SHP77 treated with DMSO at 0.1 percent for 48 hours (cell line): ENCODE data around the gene L3MBTL1.

Experiments
- DNase-seq: peaks from one replicate; lab custom pipeline; 2025; lab: John Stamatoyannopoulos, UW

The L3MBTL1 gene

DNA sequence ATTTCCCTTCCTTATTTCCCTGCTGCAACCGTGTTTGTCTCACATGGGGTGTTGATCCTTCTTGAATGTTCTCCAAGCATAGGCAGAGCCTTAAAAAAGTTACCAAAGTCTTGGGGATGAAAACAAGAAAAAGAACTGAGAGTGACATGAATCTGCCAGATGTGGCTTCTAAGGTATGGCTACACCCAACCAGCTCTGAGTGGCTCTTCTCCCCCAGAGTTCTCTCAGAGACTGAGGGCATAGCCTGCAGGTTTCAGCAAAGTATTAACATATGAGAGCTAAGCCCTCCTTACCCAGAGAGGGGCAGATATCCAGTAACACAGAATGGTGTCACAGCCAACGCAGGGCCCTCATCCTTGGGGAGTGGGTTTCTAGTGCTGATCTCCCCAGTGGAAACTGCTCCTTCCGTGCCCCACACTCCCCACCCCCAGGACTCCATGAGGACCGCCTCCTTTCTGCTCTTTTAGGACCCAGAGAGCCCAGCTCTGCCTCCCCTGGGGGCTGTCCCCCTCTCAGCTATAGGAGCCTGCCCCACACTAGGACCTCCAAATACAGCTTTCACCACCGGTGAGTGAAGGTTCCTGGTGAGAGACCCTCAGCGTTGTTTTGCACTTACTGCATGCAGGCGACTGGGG, 28.0 kb downstream of the L3MBTL1 start:
- DNase-seq, result no peak

DNA sequence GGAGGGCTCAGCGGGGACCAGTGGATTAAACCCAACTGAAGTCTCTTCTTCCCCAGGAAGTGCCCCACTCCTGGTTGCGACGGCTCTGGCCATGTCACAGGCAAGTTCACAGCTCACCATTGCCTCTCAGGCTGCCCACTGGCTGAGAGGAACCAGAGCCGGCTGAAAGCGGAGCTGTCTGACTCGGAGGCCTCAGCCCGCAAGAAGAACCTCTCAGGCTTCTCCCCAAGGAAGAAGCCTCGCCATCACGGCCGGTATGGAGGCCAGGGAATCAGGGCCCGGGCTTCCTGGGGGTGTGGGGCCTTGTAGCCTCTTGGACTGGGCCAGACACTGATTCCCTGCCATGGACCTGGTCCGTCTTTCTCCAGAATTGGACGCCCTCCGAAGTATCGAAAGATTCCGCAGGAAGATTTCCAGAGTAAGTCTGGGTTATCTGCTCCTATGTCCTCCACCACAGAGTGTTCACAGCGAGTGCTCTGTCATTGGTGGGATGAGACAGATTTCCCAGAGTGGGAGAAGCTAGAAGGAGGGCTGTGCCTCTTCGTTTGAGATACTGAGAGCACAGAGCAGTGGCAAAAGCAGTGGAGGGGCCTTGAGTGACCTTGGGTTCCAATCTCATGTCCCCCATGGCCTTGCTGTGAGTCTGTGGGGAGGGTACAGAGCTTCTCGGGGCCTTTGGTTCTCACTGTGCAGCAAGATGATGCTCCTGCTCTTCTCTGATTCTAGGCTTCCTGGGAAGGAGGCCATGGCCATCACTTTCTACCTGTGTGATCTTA, 28.7 kb downstream of the L3MBTL1 start:
- DNase-seq, result no peak

DNA sequence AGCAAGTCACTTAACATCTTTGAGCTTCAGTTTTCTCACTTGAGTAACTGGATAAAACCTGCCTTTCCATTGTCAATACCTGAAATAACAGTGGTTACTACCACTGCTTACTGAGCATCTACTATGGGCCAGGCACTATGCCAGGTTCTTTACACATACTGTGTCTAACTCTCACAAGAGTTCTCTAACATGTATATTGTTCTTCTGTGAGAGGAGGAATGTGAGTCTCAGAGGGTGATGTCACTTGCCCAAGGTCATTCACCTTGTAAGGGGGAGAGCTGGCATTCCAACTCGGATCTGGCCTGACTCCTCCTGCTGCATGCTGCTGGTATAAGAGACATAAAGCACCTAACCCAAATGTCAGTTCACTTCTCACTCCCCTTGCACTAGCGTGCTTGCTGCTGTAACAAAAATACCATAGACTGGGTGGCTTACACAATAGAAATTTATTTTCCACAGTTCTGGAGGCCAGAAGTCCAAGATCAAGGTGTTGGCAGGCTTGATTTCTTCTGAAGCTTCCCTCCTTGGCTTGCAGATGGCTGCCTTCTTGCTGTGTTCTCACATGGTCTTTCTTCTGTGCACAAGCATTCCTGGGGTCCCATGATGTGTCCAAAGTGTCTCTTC, 29.4 kb downstream of the L3MBTL1 start:
- no peak for DNase-seq

DNA sequence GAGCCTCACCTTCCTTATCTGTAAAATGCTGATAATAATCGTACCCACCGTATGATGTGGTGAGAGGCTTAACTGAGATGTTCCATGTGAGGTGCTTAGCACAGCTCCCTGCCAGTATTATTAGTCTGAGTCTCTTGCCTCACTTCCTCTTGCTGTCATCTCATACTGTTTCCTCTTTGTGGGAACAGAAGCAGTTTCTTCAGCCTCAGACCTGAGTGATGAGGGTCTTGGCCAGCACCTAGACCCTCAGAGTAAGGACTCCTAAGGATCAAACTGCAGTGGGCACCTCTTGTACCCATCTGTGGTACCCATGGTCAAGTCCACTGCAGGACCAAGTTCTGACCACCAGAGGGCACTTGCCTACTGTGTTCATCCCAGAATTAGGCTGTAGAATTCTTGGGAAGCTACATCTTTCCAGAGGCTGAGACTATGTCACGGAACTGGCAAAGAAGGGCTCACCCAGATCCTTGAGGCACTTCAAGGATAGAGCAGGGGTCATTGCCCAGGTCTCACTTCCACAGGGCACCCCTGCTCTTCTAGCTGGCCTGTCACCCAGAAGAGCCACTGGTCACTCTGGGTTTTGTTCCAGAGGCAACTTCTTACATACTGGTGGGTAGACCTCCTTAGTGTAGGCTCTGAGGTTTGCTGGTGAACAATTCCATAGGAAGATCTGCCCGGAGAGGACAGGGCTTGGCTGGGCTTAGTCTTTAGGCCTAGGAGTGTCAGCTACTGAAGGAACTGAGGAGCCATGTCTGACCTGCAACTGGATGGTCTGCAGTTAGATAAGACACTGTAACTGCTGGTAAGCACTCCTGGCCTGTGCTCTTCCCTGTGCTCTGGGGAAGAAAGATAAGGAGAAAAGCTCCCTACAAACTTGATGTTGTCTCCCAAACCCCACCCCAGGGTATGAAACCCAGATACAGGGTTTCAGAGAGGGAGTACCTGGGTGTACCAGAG, 30.7 kb downstream of the L3MBTL1 start:
- peak; percentile 18 for DNase-seq

DNA sequence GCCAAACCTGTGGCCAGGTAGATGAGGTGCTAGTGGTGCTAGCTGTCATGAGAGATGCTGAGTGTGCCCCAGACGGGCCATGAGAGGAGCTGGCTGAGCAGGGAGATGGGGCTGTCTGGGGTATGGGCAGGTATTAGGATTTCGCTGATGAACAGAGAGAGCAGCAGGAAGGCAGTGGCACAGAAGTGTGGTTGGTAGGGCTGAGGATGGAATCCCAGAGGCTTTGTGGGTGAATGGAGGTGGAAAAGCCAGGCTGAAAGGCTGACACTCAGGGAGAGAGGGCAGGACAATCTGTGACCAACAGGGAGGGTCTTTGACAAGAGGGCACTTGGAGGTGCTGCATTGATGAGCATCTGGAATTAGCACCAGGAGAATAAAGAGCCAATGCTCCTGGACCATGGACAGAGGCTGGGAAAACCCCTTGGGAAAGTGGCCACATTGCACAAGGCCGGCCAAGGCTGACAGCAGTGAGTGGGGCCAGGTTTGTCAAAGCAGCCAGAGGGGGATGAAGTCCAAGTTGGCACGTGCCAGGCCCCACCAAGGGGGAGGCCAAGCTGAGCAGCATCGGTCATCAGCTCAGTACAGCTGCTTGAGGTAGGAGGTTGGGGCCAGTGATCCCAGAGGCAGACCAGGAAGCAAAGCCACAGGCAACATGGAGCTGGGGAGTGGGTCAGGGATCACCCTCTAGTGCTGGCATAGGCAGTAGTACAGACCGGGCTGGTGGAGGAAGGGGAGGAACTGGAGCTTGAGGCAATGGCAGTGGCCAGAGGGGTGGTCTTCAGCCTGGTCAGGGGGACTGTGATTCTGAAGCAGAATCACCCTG, 31.6 kb downstream of the L3MBTL1 start:
- DNase-seq, result no peak

DNA sequence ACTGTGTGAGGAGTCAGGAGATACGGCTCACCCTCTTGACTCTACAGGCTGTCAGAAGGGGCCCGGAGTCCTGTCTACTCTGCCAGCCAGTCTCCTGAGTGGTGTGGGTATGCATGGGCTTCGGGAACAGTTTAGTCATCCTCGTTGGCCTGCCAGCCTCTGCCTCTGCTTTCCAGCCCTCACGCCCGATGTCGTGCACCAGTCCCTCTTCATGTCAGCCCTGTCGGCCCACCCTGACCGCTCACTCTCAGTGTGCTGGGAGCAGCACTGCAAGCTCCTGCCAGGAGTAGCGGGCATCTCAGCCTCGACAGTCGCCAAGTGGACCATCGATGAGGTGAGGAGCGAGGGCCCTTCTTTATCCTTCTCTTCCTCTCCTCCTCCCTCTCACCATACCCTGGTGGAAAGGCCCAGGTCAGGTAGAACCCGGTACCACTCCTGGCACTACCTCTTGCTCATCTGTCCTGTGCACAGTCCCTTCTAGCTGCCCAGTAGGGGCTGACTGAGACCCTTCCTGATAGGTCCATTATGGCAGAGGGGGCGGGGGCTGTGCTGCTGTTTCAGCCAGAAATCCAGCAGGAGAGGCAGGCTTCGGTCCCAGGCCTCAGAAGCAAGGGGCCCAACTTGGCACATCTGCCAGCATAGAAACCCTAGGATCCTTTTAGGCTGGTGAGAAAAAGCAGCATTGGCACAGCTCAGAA, 32.6 kb downstream of the L3MBTL1 start:
- DNase-seq, result no peak

DNA sequence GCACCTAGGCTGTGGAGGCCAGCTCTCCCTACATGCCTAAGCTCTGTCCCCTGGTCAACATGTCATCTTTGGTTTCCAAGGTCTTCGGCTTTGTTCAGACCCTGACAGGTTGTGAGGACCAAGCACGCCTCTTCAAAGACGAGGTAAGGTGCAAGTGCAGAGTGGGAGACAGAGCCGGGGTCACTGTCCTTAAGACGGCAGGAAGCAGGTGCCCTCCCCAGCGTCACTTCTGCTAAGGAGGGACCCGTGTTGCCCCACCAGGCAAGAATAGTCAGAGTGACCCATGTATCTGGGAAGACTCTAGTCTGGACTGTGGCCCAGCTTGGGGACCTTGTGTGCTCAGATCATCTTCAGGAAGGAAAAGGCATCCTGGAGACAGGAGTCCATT, 33.2 kb downstream of the L3MBTL1 start:
- DNase-seq, result no peak

DNA sequence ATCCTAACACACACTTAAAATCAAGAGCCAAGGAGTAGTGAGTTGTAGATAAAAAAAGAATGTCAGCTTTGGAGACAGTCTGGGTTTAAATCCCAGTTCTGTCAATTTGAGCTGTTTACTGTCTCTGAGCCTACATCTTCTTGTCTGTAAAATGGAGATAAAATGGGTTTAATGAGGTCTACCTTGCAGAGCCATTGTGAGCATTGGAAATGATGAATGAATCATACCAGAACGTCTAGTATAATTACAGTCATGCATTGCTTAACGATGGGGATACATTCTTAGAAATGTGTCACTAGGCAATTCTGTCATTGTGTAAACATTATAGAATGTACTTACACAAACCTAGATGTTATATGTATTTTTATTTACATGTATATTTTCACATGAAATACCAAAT, 33.7 kb downstream of the L3MBTL1 start:
- no peak for DNase-seq

GRCh38 chr20:43542161-43542560, 34.7 kb downstream of the L3MBTL1 start:
- DNase-seq, result no peak

- no peak for DNase-seq
Measured at GRCh38 chr20:43542674-43543073, 35.2 kb downstream of the L3MBTL1 start.

GRCh38 chr20:43543138-43543537, 35.6 kb downstream of the L3MBTL1 start:
- DNase-seq, result no peak

DNA sequence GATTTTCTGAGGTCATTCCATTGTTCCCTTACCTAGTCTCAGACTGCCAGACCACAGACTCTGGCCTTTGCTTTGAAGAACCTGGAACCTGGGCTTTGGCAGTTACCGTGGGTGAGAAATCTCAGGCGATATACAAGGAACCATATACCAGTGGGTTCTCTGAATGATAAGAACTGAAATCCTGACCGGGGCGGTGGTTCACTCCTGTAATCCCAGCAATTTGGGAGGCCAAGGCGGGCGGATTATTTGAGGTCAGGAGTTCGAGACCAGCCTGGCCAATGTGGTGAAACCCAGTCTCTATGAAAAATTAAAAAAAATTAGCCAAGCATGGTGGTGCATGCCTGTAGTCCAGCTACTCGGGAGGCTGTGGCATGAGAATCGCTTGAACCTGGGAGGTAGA, 37.0 kb downstream of the L3MBTL1 start:
- DNase-seq, result no peak

DNA sequence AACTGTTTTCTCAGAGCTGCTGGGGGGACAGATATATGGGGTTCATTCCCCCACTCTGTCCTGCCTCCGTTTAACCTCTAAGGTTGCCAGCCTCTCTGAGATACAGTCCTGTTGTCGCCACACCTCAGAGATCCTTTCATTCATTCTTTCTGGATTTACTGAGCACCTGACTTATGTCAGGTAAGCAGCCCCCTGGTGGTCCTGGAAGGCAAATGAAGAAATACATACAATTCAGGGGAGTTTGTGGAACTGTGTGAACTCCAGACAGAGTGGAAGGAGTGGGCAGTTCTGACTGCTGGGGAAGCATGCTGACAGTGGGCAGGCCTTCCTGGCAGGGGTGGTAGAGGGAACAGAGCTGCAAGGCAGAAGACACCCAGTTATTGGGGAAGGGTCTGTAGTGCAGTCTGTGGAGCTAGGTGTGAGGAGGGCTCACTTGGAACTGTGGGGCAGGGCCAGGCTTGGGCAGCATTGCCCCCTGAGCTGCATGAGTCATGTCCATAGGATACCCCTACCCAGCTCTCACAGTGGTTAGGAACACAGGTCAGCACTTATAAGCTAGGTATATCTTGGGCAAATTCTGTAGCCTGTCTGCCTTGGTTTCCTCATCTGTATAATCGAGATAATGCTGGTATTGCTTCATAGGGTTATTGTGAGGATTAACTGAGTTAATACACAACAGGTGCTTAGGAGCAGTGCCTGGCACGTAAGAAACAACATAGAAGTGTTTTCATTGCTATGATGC, 38.5 kb downstream of the L3MBTL1 start:
- DNase-seq, result no peak

DNA sequence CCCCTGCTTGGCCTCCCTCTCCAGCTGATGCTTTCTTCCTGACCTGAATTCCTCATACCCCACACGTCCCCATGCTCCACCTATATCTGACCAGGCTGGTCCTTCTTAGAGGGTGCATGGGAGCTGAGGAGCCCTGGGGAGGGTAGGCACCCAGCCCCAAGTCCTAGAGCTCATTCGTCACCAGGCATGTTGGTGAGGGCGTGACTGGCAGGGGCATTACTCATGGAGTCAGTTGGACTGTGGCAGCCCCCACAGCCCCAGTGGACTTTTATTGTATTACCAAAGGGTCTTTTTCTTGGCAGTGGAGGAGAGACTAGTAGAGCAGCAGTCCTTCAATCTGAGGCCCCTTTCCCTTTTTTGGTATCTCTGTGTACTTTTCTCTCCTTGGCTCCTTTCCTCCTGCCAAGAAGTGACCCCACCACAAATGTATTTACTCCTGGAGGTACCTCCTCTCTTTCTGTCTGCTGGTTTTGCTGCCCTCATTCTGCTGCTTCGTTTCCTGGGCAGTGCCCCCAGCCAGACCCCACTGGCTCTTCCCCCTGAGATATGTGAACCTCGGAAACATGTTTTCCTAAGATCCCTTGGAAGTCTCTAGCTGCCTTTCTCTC, 40.9 kb downstream of the L3MBTL1 start:
- no peak for DNase-seq

DNA sequence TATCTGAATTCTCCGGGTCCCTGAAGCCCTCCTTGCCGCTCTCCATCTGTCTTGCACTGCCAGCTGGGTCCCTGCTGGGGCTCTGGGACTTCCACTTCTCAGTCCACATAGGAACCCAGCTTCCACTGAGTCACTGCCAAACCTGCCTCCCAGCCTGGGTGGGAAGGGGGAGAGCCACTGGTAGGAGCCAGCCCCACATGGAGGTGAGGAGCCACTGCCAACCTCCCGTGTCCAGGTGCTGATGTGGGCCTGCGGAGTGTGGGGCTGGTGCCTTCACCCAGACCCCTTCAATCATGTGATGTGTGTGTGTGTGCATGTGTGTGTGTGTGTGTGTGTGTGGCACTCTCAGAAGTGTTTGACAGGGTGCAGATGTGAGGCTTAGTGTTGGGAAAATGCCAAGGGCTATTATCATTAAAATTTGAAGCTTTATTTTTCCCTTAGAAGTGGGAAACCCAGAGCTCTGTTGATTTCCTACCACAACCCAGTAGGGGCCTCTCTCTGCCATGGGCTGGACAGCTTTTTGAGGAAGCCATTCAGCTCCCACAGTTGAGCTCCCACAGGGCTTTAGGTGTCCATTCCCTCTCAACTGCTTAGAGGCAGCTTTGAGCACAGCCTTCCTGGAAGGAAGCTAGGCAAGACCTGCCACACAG, 42.0 kb downstream of the L3MBTL1 start:
- DNase-seq, result no peak

- no peak for DNase-seq
Measured at GRCh38 chr20:43550456-43550855, 43.0 kb downstream of the L3MBTL1 start.

GRCh38 chr20:43554369-43554768, 46.9 kb downstream of the L3MBTL1 start:
- no peak for DNase-seq

- no peak for DNase-seq
Measured at GRCh38 chr20:43558412-43559146, 51.1 kb downstream of the L3MBTL1 start, which contains the start of gene SGK2. SGK2 (plus strand) TSS chr20:43559027; CDS start chr20:43566496, 7,469 bp downstream.
